ENCODE measurements around the gene CGB3. TPM values are rescaled to one million over a fixed set of nuclear protein-coding genes. Genes with fewer than 3 reads are reported as not detected.
A peak's percentile ranks its signal among the peaks of the same experiment; 100 is the strongest.
"Not testable (repeated sequence)": the region's sequence is repeated elsewhere in the genome, so short reads cannot be mapped to it uniquely, and the experiment has no call there.

The CGB3 gene
- total RNA-seq, 2 experiments from 2014 or later, result not detected

- not testable (repeated sequence) for H3K9me3 Mint-ChIP-seq; H3K36me3 Mint-ChIP-seq (ENCODE audit: low read depth); H3K27me3 Mint-ChIP-seq (ENCODE audit: low read depth); H3K27ac Mint-ChIP-seq
- DNase-seq, result peak; percentile 29
- H3K4me1 Mint-ChIP-seq (ENCODE audit: low read depth), result peaks cover 27% of the 10 kb centered on the region
- CTCF ChIA-PET, result interaction anchor here (0.6 to 4.8 kb wide), 6 partner anchors 13 to 204 kb away, joined by 3 to 22 read pairs (median 3); partner anchors contain the start of genes CGB2, GYS1 and RUVBL2
- intact Hi-C loops (cut with micrococcal nuclease), result loop anchor here (2.0 kb wide), 1 partner anchor 26 kb away; the partner anchor contains the start of genes GYS1 and RUVBL2
- H3K4me3 Mint-ChIP-seq, result peak overlapping the region; percentile 74
These were observed 5.5 kb downstream of the CGB3 start for GRCh38 chr19:49018388-49019241.

- H3K27me3 Mint-ChIP-seq (ENCODE audit: low read depth), result peaks cover 8% of the 10 kb centered on the region
- peak overlapping the region; percentile 74 for H3K4me3 Mint-ChIP-seq
- no peak overlapping the region for H3K27ac Mint-ChIP-seq
- CTCF ChIA-PET, result interaction anchor here (0.9 to 4.8 kb wide), 5 partner anchors 12 to 24 kb away, joined by 3 to 22 read pairs (median 4); partner anchors contain the start of genes CGB2, GYS1 and RUVBL2
- H3K9me3 Mint-ChIP-seq, result no peaks in the 10 kb centered on the region
- intact Hi-C loops (cut with micrococcal nuclease), result loop anchor here (2.0 kb wide), 1 partner anchor 25 kb away; the partner anchor contains the start of genes GYS1 and RUVBL2
- peak; percentile 64 for DNase-seq
- peaks cover 3% of the 10 kb centered on the region for H3K36me3 Mint-ChIP-seq (ENCODE audit: low read depth)
- H3K4me1 Mint-ChIP-seq (ENCODE audit: low read depth), result peaks cover 27% of the 10 kb centered on the region
These were observed 6.3 kb downstream of the CGB3 start for GRCh38 chr19:49017666-49018351.

- intact Hi-C loops (cut with micrococcal nuclease), result no loop called here
- CTCF ChIA-PET, result interaction anchor here (0.7 to 4.8 kb wide), 3 partner anchors 17 to 234 kb away, joined by 3 to 22 read pairs (median 4); partner anchors contain the start of genes GYS1 and RUVBL2
- Mint-ChIP-seq H3K27ac (no peak within 1 kb of the TSS), H3K4me3 (peak within 1 kb of the TSS; percentile 74), H3K9me3 (no peaks in the 10 kb centered on the region), H3K36me3 (ENCODE audit: low read depth) (peaks cover 6% of the 10 kb centered on the region), H3K4me1 (ENCODE audit: low read depth) (peaks cover 27% of the 10 kb centered on the region), H3K27me3 (ENCODE audit: low read depth) (peaks cover 8% of the 10 kb centered on the region)
- DNase-seq, result no peak
These were observed 7.0 kb downstream of the CGB3 start, which contains the start of gene LHB for GRCh38 chr19:49017041-49017665. Gene LHB, minus strand, starts transcription at chr19:49017091. Its CDS starts 10 bp downstream, at chr19:49017081.

GRCh38 chr19:49016067-49016839 is 7.9 kb downstream of the CGB3 start:
- Mint-ChIP-seq H3K9me3 (no peaks in the 10 kb centered on the region), H3K4me3 (no peak overlapping the region), H3K27ac (no peak overlapping the region), H3K4me1 (ENCODE audit: low read depth) (peaks cover 27% of the 10 kb centered on the region), H3K36me3 (ENCODE audit: low read depth) (peaks cover 8% of the 10 kb centered on the region), H3K27me3 (ENCODE audit: low read depth) (peaks cover 8% of the 10 kb centered on the region)
- CTCF ChIA-PET, result interaction anchor here (0.6 to 0.7 kb wide), 2 partner anchors 209 to 233 kb away, joined by 3 read pairs; no protein-coding TSS in a partner anchor
- intact Hi-C loops (cut with micrococcal nuclease), result no loop called here
- no peak for DNase-seq

GRCh38 chr19:49014870-49015255 is 9.3 kb downstream of the CGB3 start:
- peaks cover 19% of the 10 kb centered on the region for H3K4me1 Mint-ChIP-seq (ENCODE audit: low read depth)
- intact Hi-C loops (cut with micrococcal nuclease), result no loop called here
- H3K36me3 Mint-ChIP-seq (ENCODE audit: low read depth), result peaks cover 13% of the 10 kb centered on the region
- no peaks in the 10 kb centered on the region for H3K9me3 Mint-ChIP-seq
- H3K27ac Mint-ChIP-seq, result no peak overlapping the region
- DNase-seq, result no peak
- H3K4me3 Mint-ChIP-seq, result no peak overlapping the region
- peaks cover 8% of the 10 kb centered on the region for H3K27me3 Mint-ChIP-seq (ENCODE audit: low read depth)
- CTCF ChIA-PET, result no interaction called here

GRCh38 chr19:49014123-49014869 is 9.8 kb downstream of the CGB3 start:
- no peak overlapping the region for H3K27ac Mint-ChIP-seq
- CTCF ChIA-PET, result interaction anchor here (0.7 to 2.2 kb wide), 3 partner anchors 11 to 16 kb away, joined by 3 to 12 read pairs (median 6); no protein-coding TSS in a partner anchor
- intact Hi-C loops (cut with micrococcal nuclease), result no loop called here
- DNase-seq, result no peak
- H3K36me3 Mint-ChIP-seq (ENCODE audit: low read depth), result peaks cover 17% of the 10 kb centered on the region
- peaks cover 17% of the 10 kb centered on the region for H3K4me1 Mint-ChIP-seq (ENCODE audit: low read depth)
- no peak overlapping the region for H3K4me3 Mint-ChIP-seq
- no peaks in the 10 kb centered on the region for H3K9me3 Mint-ChIP-seq
- peaks cover 7% of the 10 kb centered on the region for H3K27me3 Mint-ChIP-seq (ENCODE audit: low read depth)

- no peak overlapping the region for H3K27ac Mint-ChIP-seq
- no peak for DNase-seq
- no peak overlapping the region for H3K4me3 Mint-ChIP-seq
- H3K27me3 Mint-ChIP-seq (ENCODE audit: low read depth), result no peaks in the 10 kb centered on the region
- intact Hi-C loops (cut with micrococcal nuclease), result no loop called here
- H3K9me3 Mint-ChIP-seq, result no peaks in the 10 kb centered on the region
- CTCF ChIA-PET, result no interaction called here
- no peaks in the 10 kb centered on the region for H3K4me1 Mint-ChIP-seq (ENCODE audit: low read depth)
- H3K36me3 Mint-ChIP-seq (ENCODE audit: low read depth), result peaks cover 22% of the 10 kb centered on the region
These were observed 12.9 kb downstream of the CGB3 start for GRCh38 chr19:49011194-49011593.

- H3K4me1 Mint-ChIP-seq (ENCODE audit: low read depth), result no peaks in the 10 kb centered on the region
- intact Hi-C loops (cut with micrococcal nuclease), result no loop called here
- peaks cover 19% of the 10 kb centered on the region for H3K36me3 Mint-ChIP-seq (ENCODE audit: low read depth)
- no peak overlapping the region for H3K27ac Mint-ChIP-seq
- CTCF ChIA-PET, result no interaction called here
- no peak for DNase-seq
- no peaks in the 10 kb centered on the region for H3K27me3 Mint-ChIP-seq (ENCODE audit: low read depth)
- H3K9me3 Mint-ChIP-seq, result no peaks in the 10 kb centered on the region
- H3K4me3 Mint-ChIP-seq, result no peak overlapping the region
These were observed 13.7 kb downstream of the CGB3 start for GRCh38 chr19:49010453-49010852.

GRCh38 chr19:49009828-49010227 is 14.3 kb downstream of the CGB3 start:
- no peak for DNase-seq
- Mint-ChIP-seq H3K4me1 (ENCODE audit: low read depth) (no peaks in the 10 kb centered on the region), H3K27me3 (ENCODE audit: low read depth) (no peaks in the 10 kb centered on the region), H3K4me3 (no peak overlapping the region), H3K9me3 (no peaks in the 10 kb centered on the region), H3K27ac (no peak overlapping the region), H3K36me3 (ENCODE audit: low read depth) (peaks cover 22% of the 10 kb centered on the region)
- CTCF ChIA-PET, result no interaction called here
- intact Hi-C loops (cut with micrococcal nuclease), result no loop called here

GRCh38 chr19:49006905-49007304 is 17.2 kb downstream of the CGB3 start:
- DNase-seq, result no peak
- H3K27ac Mint-ChIP-seq, result no peak overlapping the region
- CTCF ChIA-PET, result no interaction called here
- no peak overlapping the region for H3K4me3 Mint-ChIP-seq
- no peaks in the 10 kb centered on the region for H3K9me3 Mint-ChIP-seq
- H3K36me3 Mint-ChIP-seq (ENCODE audit: low read depth), result peaks cover 36% of the 10 kb centered on the region
- H3K4me1 Mint-ChIP-seq (ENCODE audit: low read depth), result no peaks in the 10 kb centered on the region
- H3K27me3 Mint-ChIP-seq (ENCODE audit: low read depth), result no peaks in the 10 kb centered on the region
- intact Hi-C loops (cut with micrococcal nuclease), result no loop called here

- intact Hi-C loops (cut with micrococcal nuclease), result no loop called here
- no peak for DNase-seq
- Mint-ChIP-seq H3K27ac (no peak overlapping the region), H3K36me3 (ENCODE audit: low read depth) (peaks cover 33% of the 10 kb centered on the region), H3K9me3 (no peaks in the 10 kb centered on the region), H3K4me3 (no peak overlapping the region), H3K27me3 (ENCODE audit: low read depth) (no peaks in the 10 kb centered on the region), H3K4me1 (ENCODE audit: low read depth) (no peaks in the 10 kb centered on the region)
- CTCF ChIA-PET, result interaction anchor here (1.3 kb wide), 1 partner anchor 13 kb away, joined by 3 read pairs; no protein-coding TSS in a partner anchor
These were observed 19.0 kb downstream of the CGB3 start for GRCh38 chr19:49004964-49005614.
